GM19463 (cell line): Measurements from ENCODE around the gene TESMIN.

Experiments used
- ATAC-seq: cut with Tn5 transposase; IDR thresholded peaks from one replicate; pipeline ENCODE4 v1.9.1; 2021; ENCODE audit warnings: mild to moderate bottlenecking, moderate library complexity; ENCODE audit not compliant: unreplicated experiment

The TESMIN gene

DNA sequence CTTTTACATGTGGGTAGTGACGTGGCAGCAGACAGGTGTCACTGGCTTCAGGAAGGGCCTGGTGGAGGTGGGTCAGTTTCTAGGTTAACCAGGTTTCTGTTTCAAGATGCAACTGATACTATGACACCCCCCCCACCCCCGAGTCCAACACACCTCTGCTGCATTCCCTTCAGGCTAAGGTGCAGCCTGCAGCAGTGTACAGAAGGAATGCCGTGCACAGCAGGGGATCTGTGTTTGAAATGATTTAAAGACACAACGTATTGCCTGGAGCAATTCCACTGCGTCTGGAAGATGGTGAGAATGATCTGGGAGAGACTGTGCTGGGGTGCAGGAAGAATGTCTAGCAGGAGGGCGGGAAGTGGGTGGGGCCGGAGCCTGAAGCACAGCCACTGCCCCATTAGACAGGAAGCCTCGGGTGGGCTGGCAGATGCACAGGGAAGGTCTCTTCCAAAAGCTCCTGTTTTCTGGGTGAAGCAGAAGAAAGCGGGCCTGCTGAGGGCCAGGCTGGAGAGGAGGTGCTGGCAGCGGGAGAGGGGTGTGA, 11.9 kb upstream of the TESMIN start:
- no peak for ATAC-seq

- no peak for ATAC-seq
These were observed 11.2 kb upstream of the TESMIN start for GRCh38 chr11:68762481-68762880.

DNA sequence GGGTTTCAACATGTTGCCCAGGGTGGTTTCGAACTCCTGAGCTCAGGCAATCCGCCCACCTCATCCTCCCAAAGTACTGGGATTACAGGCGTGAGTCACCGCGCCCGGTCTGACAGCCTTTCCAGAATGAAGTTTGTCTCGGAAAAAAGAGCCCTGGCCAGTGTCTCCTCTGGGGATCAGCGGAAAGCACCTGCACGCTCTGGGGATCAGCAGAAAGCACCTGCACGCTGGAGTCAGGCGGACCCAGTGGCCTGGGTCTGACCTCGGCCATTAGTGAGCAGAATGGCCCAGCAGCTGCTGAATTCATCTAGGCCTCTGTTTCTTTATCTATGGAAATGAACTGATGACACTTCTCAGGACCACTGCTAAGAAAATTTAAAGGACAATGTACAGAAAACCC, 10.5 kb upstream of the TESMIN start:
- no peak for ATAC-seq

- no peak for ATAC-seq
These were observed 8.7 kb upstream of the TESMIN start for GRCh38 chr11:68759991-68760390.

GRCh38 chr11:68757711-68758110, 6.4 kb upstream of the TESMIN start:
- ATAC-seq, result no peak

- no peak for ATAC-seq
These were observed 4.9 kb upstream of the TESMIN start for GRCh38 chr11:68756171-68756766.

- no peak for ATAC-seq
These were observed 2.0 kb upstream of the TESMIN start for GRCh38 chr11:68753300-68753699.

GRCh38 chr11:68751004-68751325, 355 bp downstream of the TESMIN start:
- ATAC-seq, result no peak

- ATAC-seq, result no peak
These were observed 921 bp downstream of the TESMIN start for GRCh38 chr11:68750195-68751003.

- ATAC-seq, result no peak
These were observed 1.8 kb downstream of the TESMIN start for GRCh38 chr11:68749229-68750123.

GRCh38 chr11:68748061-68748460, 3.3 kb downstream of the TESMIN start:
- ATAC-seq, result no peak

DNA sequence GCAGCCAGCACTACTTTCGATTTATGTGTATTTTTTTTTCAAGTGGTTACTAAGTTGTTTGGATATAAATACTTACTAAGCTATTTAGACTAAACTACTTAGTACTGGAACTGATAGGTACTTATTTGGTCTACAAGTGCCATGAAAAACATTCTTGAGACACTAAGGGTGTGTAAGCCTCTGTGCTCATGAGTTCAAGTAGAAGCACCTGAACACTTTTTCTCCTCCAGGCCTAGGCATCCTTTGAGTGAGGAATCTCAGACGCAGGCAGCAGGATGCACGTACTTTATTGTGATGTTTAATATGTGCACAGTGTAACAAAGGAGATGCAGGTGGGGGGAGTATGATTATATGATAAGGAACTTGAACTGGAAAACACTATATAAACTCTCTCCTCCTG, 7.8 kb downstream of the TESMIN start:
- ATAC-seq, result no peak

DNA sequence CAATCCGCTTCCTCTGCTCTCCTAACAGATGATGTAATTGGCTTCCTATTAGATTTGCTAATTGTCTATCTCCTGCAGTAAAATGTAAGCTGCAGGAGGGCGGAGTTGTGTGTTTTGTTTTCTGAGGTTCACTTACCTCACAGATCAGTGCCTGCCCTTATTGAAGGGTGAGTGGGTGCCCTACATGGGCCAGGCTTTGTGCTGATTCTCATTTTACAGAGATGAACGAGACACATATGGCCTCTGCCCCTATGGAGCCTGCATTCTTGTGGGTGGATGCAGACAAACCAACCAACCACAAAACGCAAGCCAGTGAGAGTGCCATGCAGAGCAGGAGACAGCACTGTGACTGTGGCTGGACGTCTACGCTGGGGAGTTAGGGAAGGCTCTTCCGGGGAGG, 9.9 kb downstream of the TESMIN start:
- ATAC-seq, result no peak

- ATAC-seq, result no peak
These were observed 15.7 kb downstream of the TESMIN start for GRCh38 chr11:68735646-68736045.

DNA sequence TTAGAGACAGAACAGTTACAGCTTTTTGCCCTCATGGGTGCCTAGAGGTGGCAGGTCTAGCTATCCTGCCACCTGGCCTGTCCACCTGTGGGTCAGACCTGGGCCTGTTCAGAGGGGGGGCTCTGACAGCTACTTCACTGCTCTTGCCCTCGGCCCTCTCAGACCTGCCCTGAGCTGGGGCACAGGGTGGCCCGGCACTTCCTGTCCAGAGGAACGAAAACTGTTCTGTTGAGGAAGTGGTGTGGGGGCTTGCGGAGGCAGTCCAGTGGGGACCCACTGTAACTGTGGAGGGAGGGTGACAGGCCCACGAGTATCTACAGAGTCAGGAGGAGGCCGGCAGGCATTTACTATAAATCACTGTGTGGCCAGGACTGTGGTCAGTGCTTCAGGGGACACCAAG, 16.2 kb downstream of the TESMIN start:
- ATAC-seq, result no peak

DNA sequence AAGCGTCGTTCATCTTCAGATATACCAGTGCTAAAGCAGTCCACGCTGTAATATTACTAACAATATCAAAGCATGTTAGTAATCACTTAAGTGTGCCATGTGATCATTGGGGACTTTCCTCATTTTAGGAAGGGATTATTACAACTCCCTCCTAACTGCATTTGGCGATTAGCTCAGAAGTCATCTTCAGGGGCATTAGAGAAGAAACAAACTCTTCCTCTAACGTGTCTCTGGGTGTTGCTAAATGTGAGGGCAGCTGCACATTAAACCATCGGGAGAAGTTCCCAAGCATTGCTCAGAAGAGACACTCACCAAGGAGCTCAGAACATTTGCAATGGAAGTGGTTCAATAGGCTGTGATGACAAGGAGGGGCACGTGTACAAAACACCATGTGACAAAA, 17.2 kb downstream of the TESMIN start:
- no peak for ATAC-seq

DNA sequence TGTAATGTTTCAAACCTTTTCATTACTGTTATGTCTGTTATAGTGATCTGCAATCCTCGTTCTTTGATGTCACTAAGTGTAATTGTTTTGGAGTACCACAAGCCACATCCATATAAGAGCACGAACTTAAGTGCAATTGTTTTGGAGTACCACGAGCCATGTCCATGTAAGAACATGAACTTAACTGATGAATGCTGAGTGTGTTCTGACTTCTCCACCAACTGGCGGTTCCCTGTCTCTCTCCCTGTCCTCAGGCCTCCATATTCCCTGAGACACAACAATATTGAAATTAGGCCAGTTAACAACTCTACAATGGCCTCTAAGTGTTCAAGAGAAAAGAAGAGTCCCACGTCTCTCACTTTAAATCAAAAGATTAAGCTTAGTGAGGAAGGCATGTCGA, 23.5 kb downstream of the TESMIN start:
- no peak for ATAC-seq

DNA sequence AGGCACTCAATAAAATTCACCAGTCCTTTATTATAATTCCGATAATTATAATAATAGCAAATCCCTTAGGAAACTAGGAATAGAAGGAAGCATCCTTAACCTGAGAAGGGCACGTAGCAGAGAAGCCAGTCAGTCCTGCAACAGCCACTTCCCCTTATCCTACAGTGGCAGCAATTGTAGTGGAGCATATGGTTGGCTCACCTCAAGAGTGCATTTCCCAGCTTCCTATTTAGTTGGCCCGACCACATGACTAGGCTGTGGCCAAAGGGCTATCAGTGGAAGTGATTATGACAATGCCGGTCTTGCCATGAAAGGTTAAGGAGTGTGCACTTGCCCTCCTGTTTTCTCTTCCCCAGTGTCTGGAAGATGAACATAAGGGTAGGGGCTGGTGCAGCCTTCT, 27.0 kb downstream of the TESMIN start:
- no peak for ATAC-seq

- ATAC-seq, result no peak
These were observed 29.2 kb downstream of the TESMIN start for GRCh38 chr11:68722143-68722542.

- ATAC-seq, result no peak
These were observed 30.2 kb downstream of the TESMIN start for GRCh38 chr11:68721075-68721474.

- ATAC-seq, result no peak
These were observed 35.7 kb downstream of the TESMIN start for GRCh38 chr11:68715456-68716122.
